Activated T-helper 1 cell treated with Interleukin-2 at 50 U/mL for 16 hours (primary cell): ENCODE results near the gene TMOD4.
"Not testable (repeated sequence)": the region's sequence is repeated elsewhere in the genome, so short reads cannot be mapped to it uniquely, and the experiment has no call there.

Source experiments
- DNase-seq: peaks from one replicate; pipeline ENCODE4 v3.0.0-alpha.2; 2020; ENCODE audit warnings: low read depth

Gene TMOD4

GRCh38 chr1:151175863-151176262 lies at the start of gene TMOD4:
Gene TMOD4, minus strand, starts transcription at chr1:151175981. Its CDS starts 1,106 bp downstream, at chr1:151174875.
- no peak for DNase-seq

- DNase-seq = no peak
Measured at GRCh38 chr1:151222130-151222529, 46.3 kb upstream of the TMOD4 start.

GRCh38 chr1:151221616-151222015 lies 45.8 kb upstream of the TMOD4 start:
- no peak for DNase-seq

- DNase-seq = no peak
Measured at GRCh38 chr1:151213560-151213959, 37.8 kb upstream of the TMOD4 start.

- DNase-seq = no peak
Measured at GRCh38 chr1:151211972-151212705, 36.4 kb upstream of the TMOD4 start.

- no peak for DNase-seq
Measured at GRCh38 chr1:151210830-151211229, 35.0 kb upstream of the TMOD4 start.

GRCh38 chr1:151205381-151205965 lies 29.7 kb upstream of the TMOD4 start:
- not testable (repeated sequence) for DNase-seq

GRCh38 chr1:151199873-151200581 lies 24.2 kb upstream of the TMOD4 start:
- DNase-seq = no peak

GRCh38 chr1:151198254-151199127 lies 22.7 kb upstream of the TMOD4 start, which contains the start of gene PIP5K1A:
Gene PIP5K1A, plus strand, starts transcription at chr1:151198552. Its CDS starts 445 bp downstream, at chr1:151198997.
- DNase-seq = peak; percentile 96

- no peak for DNase-seq
Measured at GRCh38 chr1:151197863-151198253, 22.1 kb upstream of the TMOD4 start.

- DNase-seq = peak; percentile 8
Measured at GRCh38 chr1:151196292-151196800, 20.6 kb upstream of the TMOD4 start.

- DNase-seq = not testable (repeated sequence)
Measured at GRCh38 chr1:151194894-151195594, 19.3 kb upstream of the TMOD4 start.

GRCh38 chr1:151193856-151194255 lies 18.1 kb upstream of the TMOD4 start:
- no peak for DNase-seq

GRCh38 chr1:151193304-151193703 lies 17.5 kb upstream of the TMOD4 start:
- no peak for DNase-seq

GRCh38 chr1:151192047-151192446 lies 16.3 kb upstream of the TMOD4 start:
- no peak for DNase-seq

GRCh38 chr1:151189637-151190445 lies 14.1 kb upstream of the TMOD4 start, which contains the start of gene VPS72:
Gene VPS72, minus strand, starts transcription at chr1:151190197. Its CDS starts 76 bp downstream, at chr1:151190121.
- DNase-seq = peak; percentile 76

GRCh38 chr1:151188667-151189066 lies 12.9 kb upstream of the TMOD4 start:
- DNase-seq = not testable (repeated sequence)

GRCh38 chr1:151187205-151187604 lies 11.4 kb upstream of the TMOD4 start:
- no peak for DNase-seq

- DNase-seq = no peak
Measured at GRCh38 chr1:151184211-151184610, 8.4 kb upstream of the TMOD4 start.

GRCh38 chr1:151176514-151177045 lies 799 bp upstream of the TMOD4 start:
- DNase-seq = no peak
